AG08395 (cell line): ENCODE measurements around the gene SLAMF9.

Experiments used
- DNase-seq: peaks from one replicate; pipeline ENCODE4 v3.0.0; 2012; ENCODE audit warnings: mixed read lengths, low spot score

Gene SLAMF9

GRCh38 chr1:159932296-159933285 is 21.4 kb downstream of the SLAMF9 start:
- no peak for DNase-seq

GRCh38 chr1:159931795-159932173 is 22.3 kb downstream of the SLAMF9 start:
- no peak for DNase-seq

GRCh38 chr1:159931101-159931794 is 22.8 kb downstream of the SLAMF9 start:
- no peak for DNase-seq

GRCh38 chr1:159930634-159931033 is 23.4 kb downstream of the SLAMF9 start:
- no peak for DNase-seq

- DNase-seq: no peak
These were observed 23.8 kb downstream of the SLAMF9 start for GRCh38 chr1:159930216-159930615.

- DNase-seq: no peak
These were observed 24.6 kb downstream of the SLAMF9 start for GRCh38 chr1:159929155-159930051.

- DNase-seq: no peak
These were observed 25.5 kb downstream of the SLAMF9 start for GRCh38 chr1:159928491-159929050.

GRCh38 chr1:159927849-159928431 is 26.1 kb downstream of the SLAMF9 start:
- DNase-seq: no peak

GRCh38 chr1:159927211-159927848 is 26.7 kb downstream of the SLAMF9 start:
- DNase-seq: no peak

- peak; percentile 32 for DNase-seq
These were observed 28.3 kb downstream of the SLAMF9 start for GRCh38 chr1:159925719-159926078.

GRCh38 chr1:159924791-159925718 is 29.0 kb downstream of the SLAMF9 start, which contains the start of gene TAGLN2:
TAGLN2 (minus strand) TSS chr1:159925507; CDS start chr1:159920509, 4,998 bp downstream.
- peak; percentile 94 for DNase-seq

- peak; percentile 98 for DNase-seq
These were observed 29.8 kb downstream of the SLAMF9 start for GRCh38 chr1:159924025-159924790.

- peak; percentile 84 for DNase-seq
These were observed 30.6 kb downstream of the SLAMF9 start for GRCh38 chr1:159923203-159924024.

- DNase-seq: no peak
These were observed 31.4 kb downstream of the SLAMF9 start for GRCh38 chr1:159922511-159923202.

GRCh38 chr1:159921700-159922504 is 32.1 kb downstream of the SLAMF9 start:
- DNase-seq: no peak

- DNase-seq: no peak
These were observed 32.8 kb downstream of the SLAMF9 start for GRCh38 chr1:159921251-159921650.
